ENCODE results near the gene ASTN2. TPM values are rescaled to one million over a fixed set of nuclear protein-coding genes. Genes with fewer than 3 reads are reported as not detected.

ASTN2 gene
- polyA plus RNA-seq, 1 experiment = 12.8 TPM

DNA sequence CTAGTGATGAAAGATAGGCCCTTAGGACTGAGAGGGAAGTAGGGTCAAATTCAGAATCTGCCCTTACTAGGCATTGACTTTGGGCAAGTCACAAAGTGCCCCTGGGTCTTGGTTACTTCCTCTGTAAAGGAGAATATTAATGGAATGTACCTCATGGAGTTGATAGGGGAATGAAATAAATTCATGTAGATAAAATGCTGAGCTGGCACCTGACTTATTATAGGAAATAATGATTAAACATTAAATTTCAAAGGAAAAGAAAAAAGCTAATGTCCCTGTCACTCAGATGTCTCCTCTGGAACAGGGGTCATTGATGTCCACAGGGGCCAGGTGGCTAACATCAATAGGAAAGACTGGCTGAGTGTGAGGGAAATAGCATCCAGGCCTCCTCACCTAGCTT lies 406.4 kb downstream of the ASTN2 start:
- no peaks in the 10 kb centered on the region for H3K27me3 ChIP-seq (ENCODE audit: control insufficient read depth, insufficient read depth, low read length)
- H3K36me3 ChIP-seq (ENCODE audit: control insufficient read depth, insufficient read depth, low read length) = no peaks in the 10 kb centered on the region
- TF ChIP-seq, protein P1, sequence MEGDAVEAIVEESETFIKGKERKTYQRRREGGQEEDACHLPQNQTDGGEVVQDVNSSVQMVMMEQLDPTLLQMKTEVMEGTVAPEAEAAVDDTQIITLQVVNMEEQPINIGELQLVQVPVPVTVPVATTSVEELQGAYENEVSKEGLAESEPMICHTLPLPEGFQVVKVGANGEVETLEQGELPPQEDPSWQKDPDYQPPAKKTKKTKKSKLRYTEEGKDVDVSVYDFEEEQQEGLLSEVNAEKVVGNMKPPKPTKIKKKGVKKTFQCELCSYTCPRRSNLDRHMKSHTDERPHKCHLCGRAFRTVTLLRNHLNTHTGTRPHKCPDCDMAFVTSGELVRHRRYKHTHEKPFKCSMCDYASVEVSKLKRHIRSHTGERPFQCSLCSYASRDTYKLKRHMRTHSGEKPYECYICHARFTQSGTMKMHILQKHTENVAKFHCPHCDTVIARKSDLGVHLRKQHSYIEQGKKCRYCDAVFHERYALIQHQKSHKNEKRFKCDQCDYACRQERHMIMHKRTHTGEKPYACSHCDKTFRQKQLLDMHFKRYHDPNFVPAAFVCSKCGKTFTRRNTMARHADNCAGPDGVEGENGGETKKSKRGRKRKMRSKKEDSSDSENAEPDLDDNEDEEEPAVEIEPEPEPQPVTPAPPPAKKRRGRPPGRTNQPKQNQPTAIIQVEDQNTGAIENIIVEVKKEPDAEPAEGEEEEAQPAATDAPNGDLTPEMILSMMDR (IDR thresholded peaks at IDR 0.05; ENCODE audit: insufficient read depth, low read depth, low read length) = no peak
- CTCF ChIA-PET = no interaction called here
- H3K4me3 ChIP-seq (ENCODE audit: low read depth, low read length) = no peak overlapping the region
- POLR2A ChIA-PET = no interaction called here
- DNase-seq (ENCODE audit: low read depth) = no peak

DNA sequence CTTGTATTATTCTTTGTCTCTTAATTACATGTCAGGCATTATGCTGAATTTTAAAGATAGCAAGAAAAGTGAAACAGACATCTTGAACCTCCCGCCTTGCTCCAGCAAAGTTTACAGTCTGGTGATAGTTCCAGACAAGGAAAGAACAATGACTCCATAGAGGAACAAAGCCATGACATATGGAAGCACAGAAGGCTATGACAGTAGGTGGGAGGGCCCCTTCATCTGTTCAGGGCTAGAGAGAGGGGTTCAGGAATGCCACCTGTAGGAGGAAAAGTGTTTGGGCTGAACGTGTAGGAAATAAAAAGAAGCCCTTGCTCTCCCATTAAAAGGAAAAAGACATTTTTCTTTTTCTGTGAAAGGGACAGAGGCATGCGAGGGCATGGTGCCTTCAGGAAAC lies 412.2 kb downstream of the ASTN2 start:
- TF ChIP-seq, protein P1 (IDR thresholded peaks at IDR 0.05; ENCODE audit: insufficient read depth, low read depth, low read length) = no peak
- Histone ChIP-seq H3K4me3 (ENCODE audit: low read depth, low read length) (no peak overlapping the region), H3K36me3 (ENCODE audit: control insufficient read depth, insufficient read depth, low read length) (no peaks in the 10 kb centered on the region), H3K27me3 (ENCODE audit: control insufficient read depth, insufficient read depth, low read length) (no peaks in the 10 kb centered on the region)
- no peak for DNase-seq (ENCODE audit: low read depth)
- ChIA-PET POLR2A (no interaction called here), CTCF (no interaction called here)

DNA sequence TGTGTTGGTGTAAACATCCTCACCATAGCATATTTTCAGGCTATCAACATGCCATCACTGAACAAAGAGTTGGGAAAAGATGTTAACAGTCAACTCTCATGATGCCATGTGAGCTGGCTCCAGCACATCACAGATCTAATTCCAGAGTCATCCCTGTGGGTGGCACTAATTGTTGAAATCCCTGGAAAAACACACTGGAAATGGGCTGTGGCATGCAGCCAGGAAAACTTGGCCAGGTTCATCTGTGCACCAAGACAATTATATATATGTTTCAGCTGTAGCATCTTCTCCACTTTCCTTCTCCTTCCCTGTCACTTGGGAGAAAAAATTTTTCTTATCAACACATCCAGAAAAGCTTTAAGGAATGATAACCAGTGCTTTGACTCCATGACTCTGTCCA lies 414.0 kb downstream of the ASTN2 start:
- Histone ChIP-seq H3K36me3 (ENCODE audit: control insufficient read depth, insufficient read depth, low read length) (no peaks in the 10 kb centered on the region), H3K27me3 (ENCODE audit: control insufficient read depth, insufficient read depth, low read length) (no peaks in the 10 kb centered on the region), H3K4me3 (ENCODE audit: low read depth, low read length) (no peak overlapping the region)
- no peak for DNase-seq (ENCODE audit: low read depth)
- POLR2A ChIA-PET = no interaction called here
- TF ChIP-seq, protein P1 (IDR thresholded peaks at IDR 0.05; ENCODE audit: insufficient read depth, low read depth, low read length) = no peak
- CTCF ChIA-PET = interaction anchor here (0.7 kb wide), 1 partner anchor 216 kb away, joined by 3 read pairs; no protein-coding TSS in a partner anchor

DNA sequence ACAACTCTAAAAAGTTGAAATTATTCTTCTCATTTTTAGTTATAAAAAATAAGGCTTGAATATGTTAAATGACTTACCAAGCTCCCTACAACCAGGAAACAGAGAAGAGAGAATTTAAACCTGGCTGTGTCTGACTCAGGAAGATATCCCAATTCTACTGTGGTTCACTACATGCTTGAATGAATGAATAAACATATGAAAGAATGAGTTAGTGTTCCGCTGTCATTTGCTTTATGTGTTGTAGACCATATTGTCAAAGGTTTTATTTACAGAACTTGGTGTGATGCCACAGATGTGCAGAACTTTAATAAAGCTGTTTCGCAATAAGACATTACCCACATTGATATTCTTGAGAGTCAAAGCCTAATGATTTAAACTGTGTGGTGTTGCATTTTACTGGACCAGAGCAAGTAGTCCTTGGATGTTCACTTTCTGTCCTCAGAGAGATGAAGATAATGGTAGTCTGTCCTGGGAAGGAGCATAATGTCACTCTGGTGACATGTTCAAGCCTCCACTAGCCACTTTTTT lies 414.6 kb downstream of the ASTN2 start:
- TF ChIP-seq, protein P1 (IDR thresholded peaks at IDR 0.05; ENCODE audit: insufficient read depth, low read depth, low read length) = no peak
- Histone ChIP-seq H3K36me3 (ENCODE audit: control insufficient read depth, insufficient read depth, low read length) (no peaks in the 10 kb centered on the region), H3K27me3 (ENCODE audit: control insufficient read depth, insufficient read depth, low read length) (no peaks in the 10 kb centered on the region), H3K4me3 (ENCODE audit: low read depth, low read length) (no peak overlapping the region)
- ChIA-PET POLR2A (no interaction called here), CTCF (interaction anchor here (0.7 kb wide), 1 partner anchor 216 kb away, joined by 3 read pairs; no protein-coding TSS in a partner anchor)
- DNase-seq (ENCODE audit: low read depth) = no peak

DNA sequence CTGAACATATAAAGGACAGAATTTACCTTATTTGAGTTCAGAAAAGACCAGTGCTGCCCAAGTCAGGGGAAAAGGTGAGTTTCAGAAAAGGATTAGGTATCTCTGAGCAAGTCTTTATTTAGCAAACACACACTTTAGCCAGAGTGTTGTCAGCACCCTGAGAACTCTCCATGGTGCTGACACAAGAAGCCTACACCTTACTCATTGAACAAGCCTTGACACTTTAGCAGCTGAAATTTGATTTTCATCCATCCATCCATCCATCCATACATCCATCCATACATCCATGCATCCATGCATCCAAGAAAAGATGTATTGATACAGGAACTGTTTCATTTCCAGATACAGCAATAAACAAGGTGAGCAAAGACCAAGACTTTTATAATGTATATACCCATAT lies 416.6 kb downstream of the ASTN2 start:
- H3K36me3 ChIP-seq (ENCODE audit: control insufficient read depth, insufficient read depth, low read length) = no peaks in the 10 kb centered on the region
- ChIA-PET POLR2A (no interaction called here), CTCF (no interaction called here)
- no peaks in the 10 kb centered on the region for H3K27me3 ChIP-seq (ENCODE audit: control insufficient read depth, insufficient read depth, low read length)
- no peak overlapping the region for H3K4me3 ChIP-seq (ENCODE audit: low read depth, low read length)
- DNase-seq (ENCODE audit: low read depth) = no peak
- TF ChIP-seq, protein P1 (IDR thresholded peaks at IDR 0.05; ENCODE audit: insufficient read depth, low read depth, low read length) = no peak
